GM21423 (cell line): ENCODE measurements around the gene GPR26.

ENCODE experiments used
- ATAC-seq: cut with Tn5 transposase; IDR thresholded peaks from one replicate; pipeline ENCODE4 v1.9.1; 2021; ENCODE audit warnings: mild to moderate bottlenecking, moderate library complexity; ENCODE audit not compliant: unreplicated experiment

Gene GPR26

GRCh38 chr10:123666318-123667236 lies at the start of gene GPR26:
TSS of gene GPR26 (plus strand) at chr10:123666355. CDS start at chr10:123666408, 53 bp downstream.
- ATAC-seq: no peak

GRCh38 chr10:123618224-123618623 lies 47.9 kb upstream of the GPR26 start:
- no peak for ATAC-seq

GRCh38 chr10:123619067-123619855 lies 46.9 kb upstream of the GPR26 start:
- ATAC-seq: no peak

- no peak for ATAC-seq
Measured at GRCh38 chr10:123620621-123621020, 45.5 kb upstream of the GPR26 start.

- no peak for ATAC-seq
Measured at GRCh38 chr10:123621492-123621891, 44.7 kb upstream of the GPR26 start.

GRCh38 chr10:123621916-123622315 lies 44.2 kb upstream of the GPR26 start:
- no peak for ATAC-seq

GRCh38 chr10:123622381-123622780 lies 43.8 kb upstream of the GPR26 start:
- ATAC-seq: no peak

- no peak for ATAC-seq
Measured at GRCh38 chr10:123624086-123624485, 42.1 kb upstream of the GPR26 start.

- ATAC-seq: no peak
Measured at GRCh38 chr10:123633106-123633505, 33.0 kb upstream of the GPR26 start.

- no peak for ATAC-seq
Measured at GRCh38 chr10:123633636-123634035, 32.5 kb upstream of the GPR26 start.

- ATAC-seq: no peak
Measured at GRCh38 chr10:123634221-123634620, 31.9 kb upstream of the GPR26 start.

- no peak for ATAC-seq
Measured at GRCh38 chr10:123635131-123635530, 31.0 kb upstream of the GPR26 start.

GRCh38 chr10:123635745-123636144 lies 30.4 kb upstream of the GPR26 start:
- ATAC-seq: no peak

- no peak for ATAC-seq
Measured at GRCh38 chr10:123636598-123637325, 29.4 kb upstream of the GPR26 start.

- no peak for ATAC-seq
Measured at GRCh38 chr10:123637326-123637880, 28.8 kb upstream of the GPR26 start.

GRCh38 chr10:123639131-123639530 lies 27.0 kb upstream of the GPR26 start:
- ATAC-seq: no peak

- ATAC-seq: no peak
Measured at GRCh38 chr10:123640016-123640535, 26.1 kb upstream of the GPR26 start.

- ATAC-seq: no peak
Measured at GRCh38 chr10:123642293-123642692, 23.9 kb upstream of the GPR26 start.

- ATAC-seq: no peak
Measured at GRCh38 chr10:123642697-123643096, 23.5 kb upstream of the GPR26 start.

GRCh38 chr10:123643315-123643714 lies 22.8 kb upstream of the GPR26 start:
- ATAC-seq: no peak

- ATAC-seq: no peak
Measured at GRCh38 chr10:123645016-123645415, 21.1 kb upstream of the GPR26 start.
